ENCODE data around the gene LDAF1.
"Not testable (repeated sequence)": the region's sequence is repeated elsewhere in the genome, so short reads cannot be mapped to it uniquely, and the experiment has no call there.

LDAF1 gene

DNA sequence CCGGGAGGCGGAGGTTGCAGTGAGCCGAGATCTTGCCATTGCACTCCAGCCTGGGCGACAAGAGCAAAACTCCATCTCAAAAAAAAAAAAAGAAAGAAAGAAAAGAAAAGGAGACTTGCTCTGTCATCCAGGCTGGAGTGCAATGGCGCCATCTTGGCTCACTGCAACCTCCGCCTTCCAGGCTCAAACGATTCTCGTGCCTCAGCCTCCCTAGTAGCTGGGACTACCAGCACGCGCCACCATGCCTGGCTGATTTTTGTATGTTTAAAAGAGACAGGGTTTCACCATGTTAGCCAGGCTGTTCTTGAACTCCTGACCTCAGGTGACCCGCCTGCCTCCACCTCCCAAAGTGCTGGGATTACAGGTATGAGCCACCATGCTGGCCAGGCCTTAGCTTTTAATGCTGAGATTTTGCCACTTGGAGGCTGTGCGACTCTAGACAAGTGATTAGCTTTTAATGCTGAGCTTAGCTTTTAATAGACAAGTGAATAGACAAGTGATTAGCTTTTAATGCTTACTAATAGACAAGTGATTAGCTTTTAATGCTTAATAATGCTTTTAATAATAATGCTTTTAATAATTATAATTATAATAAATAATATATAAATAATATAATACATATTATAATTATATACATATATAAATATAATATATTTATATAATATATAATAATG, 9.6 kb downstream of the LDAF1 start:
- H3K27ac ChIP-seq (replicated peaks): no peak overlapping the region
- no peak overlapping the region for H3K4me3 ChIP-seq (replicated peaks; ENCODE audit: insufficient read depth, low read length)
- no peak for DNase-seq (ENCODE audit: low read depth in 1 of 2, low spot score in 1 of 2)
- no peaks in the 10 kb centered on the region for H3K27me3 ChIP-seq (ENCODE audit: insufficient read depth, poor library complexity, severe bottlenecking)
- no peak for TF ChIP-seq POLR2AphosphoS5 (IDR thresholded peaks at IDR 0.05; ENCODE audit: low read depth)
- TF ChIP-seq GABPA (IDR thresholded peaks at IDR 0.05; ENCODE audit: low read depth): no peak
- no peak for TF ChIP-seq SPI1 (IDR thresholded peaks at IDR 0.05; ENCODE audit: borderline replicate concordance, low read depth)
- TF ChIP-seq, protein P1, sequence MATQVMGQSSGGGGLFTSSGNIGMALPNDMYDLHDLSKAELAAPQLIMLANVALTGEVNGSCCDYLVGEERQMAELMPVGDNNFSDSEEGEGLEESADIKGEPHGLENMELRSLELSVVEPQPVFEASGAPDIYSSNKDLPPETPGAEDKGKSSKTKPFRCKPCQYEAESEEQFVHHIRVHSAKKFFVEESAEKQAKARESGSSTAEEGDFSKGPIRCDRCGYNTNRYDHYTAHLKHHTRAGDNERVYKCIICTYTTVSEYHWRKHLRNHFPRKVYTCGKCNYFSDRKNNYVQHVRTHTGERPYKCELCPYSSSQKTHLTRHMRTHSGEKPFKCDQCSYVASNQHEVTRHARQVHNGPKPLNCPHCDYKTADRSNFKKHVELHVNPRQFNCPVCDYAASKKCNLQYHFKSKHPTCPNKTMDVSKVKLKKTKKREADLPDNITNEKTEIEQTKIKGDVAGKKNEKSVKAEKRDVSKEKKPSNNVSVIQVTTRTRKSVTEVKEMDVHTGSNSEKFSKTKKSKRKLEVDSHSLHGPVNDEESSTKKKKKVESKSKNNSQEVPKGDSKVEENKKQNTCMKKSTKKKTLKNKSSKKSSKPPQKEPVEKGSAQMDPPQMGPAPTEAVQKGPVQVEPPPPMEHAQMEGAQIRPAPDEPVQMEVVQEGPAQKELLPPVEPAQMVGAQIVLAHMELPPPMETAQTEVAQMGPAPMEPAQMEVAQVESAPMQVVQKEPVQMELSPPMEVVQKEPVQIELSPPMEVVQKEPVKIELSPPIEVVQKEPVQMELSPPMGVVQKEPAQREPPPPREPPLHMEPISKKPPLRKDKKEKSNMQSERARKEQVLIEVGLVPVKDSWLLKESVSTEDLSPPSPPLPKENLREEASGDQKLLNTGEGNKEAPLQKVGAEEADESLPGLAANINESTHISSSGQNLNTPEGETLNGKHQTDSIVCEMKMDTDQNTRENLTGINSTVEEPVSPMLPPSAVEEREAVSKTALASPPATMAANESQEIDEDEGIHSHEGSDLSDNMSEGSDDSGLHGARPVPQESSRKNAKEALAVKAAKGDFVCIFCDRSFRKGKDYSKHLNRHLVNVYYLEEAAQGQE (IDR thresholded peaks at IDR 0.05; ENCODE audit: insufficient replicate concordance, low read depth): no peak
- TF ChIP-seq, protein P2, sequence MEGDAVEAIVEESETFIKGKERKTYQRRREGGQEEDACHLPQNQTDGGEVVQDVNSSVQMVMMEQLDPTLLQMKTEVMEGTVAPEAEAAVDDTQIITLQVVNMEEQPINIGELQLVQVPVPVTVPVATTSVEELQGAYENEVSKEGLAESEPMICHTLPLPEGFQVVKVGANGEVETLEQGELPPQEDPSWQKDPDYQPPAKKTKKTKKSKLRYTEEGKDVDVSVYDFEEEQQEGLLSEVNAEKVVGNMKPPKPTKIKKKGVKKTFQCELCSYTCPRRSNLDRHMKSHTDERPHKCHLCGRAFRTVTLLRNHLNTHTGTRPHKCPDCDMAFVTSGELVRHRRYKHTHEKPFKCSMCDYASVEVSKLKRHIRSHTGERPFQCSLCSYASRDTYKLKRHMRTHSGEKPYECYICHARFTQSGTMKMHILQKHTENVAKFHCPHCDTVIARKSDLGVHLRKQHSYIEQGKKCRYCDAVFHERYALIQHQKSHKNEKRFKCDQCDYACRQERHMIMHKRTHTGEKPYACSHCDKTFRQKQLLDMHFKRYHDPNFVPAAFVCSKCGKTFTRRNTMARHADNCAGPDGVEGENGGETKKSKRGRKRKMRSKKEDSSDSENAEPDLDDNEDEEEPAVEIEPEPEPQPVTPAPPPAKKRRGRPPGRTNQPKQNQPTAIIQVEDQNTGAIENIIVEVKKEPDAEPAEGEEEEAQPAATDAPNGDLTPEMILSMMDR (IDR thresholded peaks at IDR 0.05; ENCODE audit: insufficient read depth, low read length): no peak

DNA sequence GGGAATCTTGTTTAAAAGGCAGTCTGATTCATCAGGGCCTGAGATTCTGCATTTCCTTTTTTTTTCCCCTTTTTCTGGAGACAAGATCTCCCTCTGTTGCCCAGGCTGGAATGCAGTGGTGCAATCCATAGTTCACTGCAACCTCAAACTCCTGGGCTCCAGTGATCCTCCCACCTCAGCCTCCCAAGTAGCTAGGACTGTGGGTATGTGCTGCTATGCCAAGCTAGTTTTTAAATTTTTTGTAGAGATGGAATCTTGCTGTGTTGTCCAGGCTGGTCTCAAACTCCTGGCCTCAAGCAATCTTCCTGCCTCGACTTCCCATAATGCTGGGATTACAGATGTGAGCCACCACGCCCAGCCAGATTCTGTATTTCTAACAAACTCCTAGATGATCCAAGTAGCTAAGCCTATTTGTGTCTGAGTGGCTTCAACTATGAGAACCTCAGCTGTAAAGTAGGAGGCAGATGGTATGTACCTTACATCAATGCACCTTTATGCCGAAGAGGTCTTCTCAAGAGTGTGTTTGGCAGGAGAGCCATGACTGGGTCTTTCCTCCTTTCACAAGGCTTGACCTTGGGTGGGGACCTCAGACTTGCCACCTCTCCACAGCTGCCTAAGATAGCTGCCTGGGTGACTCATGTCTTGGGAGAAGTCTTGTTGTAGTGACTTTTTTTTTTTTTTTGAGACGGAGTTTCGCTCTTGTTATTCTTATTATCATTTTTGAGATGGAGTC, 10.9 kb downstream of the LDAF1 start:
- no peak overlapping the region for H3K27ac ChIP-seq (replicated peaks)
- no peak for DNase-seq (ENCODE audit: low read depth in 1 of 2, low spot score in 1 of 2)
- TF ChIP-seq SPI1 (IDR thresholded peaks at IDR 0.05; ENCODE audit: borderline replicate concordance, low read depth): no peak
- TF ChIP-seq POLR2AphosphoS5 (IDR thresholded peaks at IDR 0.05; ENCODE audit: low read depth): no peak
- TF ChIP-seq, protein P2 (IDR thresholded peaks at IDR 0.05; ENCODE audit: insufficient read depth, low read length): no peak
- TF ChIP-seq GABPA (IDR thresholded peaks at IDR 0.05; ENCODE audit: low read depth): no peak
- TF ChIP-seq, protein P1 (IDR thresholded peaks at IDR 0.05; ENCODE audit: insufficient replicate concordance, low read depth): no peak
- no peak overlapping the region for H3K4me3 ChIP-seq (replicated peaks; ENCODE audit: insufficient read depth, low read length)
- no peaks in the 10 kb centered on the region for H3K27me3 ChIP-seq (ENCODE audit: insufficient read depth, poor library complexity, severe bottlenecking)

DNA sequence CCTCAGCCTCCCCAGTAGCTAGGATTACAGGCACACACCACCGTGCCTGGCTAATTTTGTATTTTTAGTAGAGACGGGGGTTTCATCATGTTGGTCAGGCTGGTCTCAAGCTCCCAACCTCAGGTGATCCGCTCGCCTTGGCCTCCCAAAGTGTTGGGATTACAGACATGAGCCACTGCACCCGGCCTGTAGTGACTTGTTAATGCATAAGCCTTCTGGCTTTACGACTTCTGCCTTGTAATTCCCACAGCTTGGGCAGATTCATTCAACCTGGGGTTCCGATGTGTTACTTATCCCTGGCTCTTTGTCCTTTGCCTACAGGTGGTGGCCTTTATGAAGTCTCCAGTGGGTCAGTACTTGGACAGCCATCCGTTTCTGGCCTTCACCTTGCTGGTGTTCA, 11.6 kb downstream of the LDAF1 start:
- not testable (repeated sequence) for H3K4me3 ChIP-seq (replicated peaks; ENCODE audit: insufficient read depth, low read length); DNase-seq (ENCODE audit: low read depth in 1 of 2, low spot score in 1 of 2); H3K27me3 ChIP-seq (ENCODE audit: insufficient read depth, poor library complexity, severe bottlenecking); H3K27ac ChIP-seq (replicated peaks)

DNA sequence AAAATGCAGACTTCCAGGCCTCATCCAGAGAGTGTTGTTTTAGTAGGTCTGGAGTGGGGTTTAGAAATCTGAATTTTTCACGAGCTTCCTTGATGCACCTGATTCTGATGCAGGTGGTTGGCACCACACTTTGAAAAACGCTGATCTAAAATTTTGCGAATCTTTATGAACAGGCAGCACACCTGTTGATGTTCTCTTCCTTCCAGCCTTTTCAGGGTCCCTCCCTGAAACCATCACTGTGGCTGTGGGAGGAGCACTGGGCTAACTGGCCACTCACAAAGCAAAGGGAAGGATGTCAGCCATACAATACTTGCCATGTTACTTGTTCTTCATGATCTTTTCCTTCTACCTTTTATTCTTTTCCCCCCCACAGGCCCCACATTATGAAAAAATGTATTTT, 14.2 kb downstream of the LDAF1 start:
- H3K27ac ChIP-seq (replicated peaks): no peak overlapping the region
- H3K4me3 ChIP-seq (replicated peaks; ENCODE audit: insufficient read depth, low read length): no peak overlapping the region
- H3K27me3 ChIP-seq (ENCODE audit: insufficient read depth, poor library complexity, severe bottlenecking): no peaks in the 10 kb centered on the region
- DNase-seq (ENCODE audit: low read depth in 1 of 2, low spot score in 1 of 2): no peak
- TF ChIP-seq, protein P1 (IDR thresholded peaks at IDR 0.05; ENCODE audit: insufficient replicate concordance, low read depth): no peak
- TF ChIP-seq POLR2AphosphoS5 (IDR thresholded peaks at IDR 0.05; ENCODE audit: low read depth) (no peak), SPI1 (IDR thresholded peaks at IDR 0.05; ENCODE audit: borderline replicate concordance, low read depth) (no peak), GABPA (IDR thresholded peaks at IDR 0.05; ENCODE audit: low read depth) (no peak)
- TF ChIP-seq, protein P2 (IDR thresholded peaks at IDR 0.05; ENCODE audit: insufficient read depth, low read length): no peak
